NCI-H1417 (cell line): ENCODE measurements around the gene GAMT.
A peak's percentile ranks its signal among the peaks of the same experiment; 100 is the strongest.

ENCODE experiments used
- DNase-seq, 3 experiments: peaks; one replicate each; lab custom pipeline; 2025; lab: John Stamatoyannopoulos, UW

Gene GAMT

GRCh38 chr19:1384085-1384462, 17.3 kb downstream of the GAMT start:
- DNase-seq, result no peak

- peak; percentile 93 to 97 (median 97) for DNase-seq
Observed at GRCh38 chr19:1383312-1384084, 17.8 kb downstream of the GAMT start, which contains the start of gene NDUFS7. TSS of gene NDUFS7 (plus strand) at chr19:1383907. CDS start at chr19:1383927, 20 bp downstream.

GRCh38 chr19:1383017-1383311, 18.4 kb downstream of the GAMT start:
- DNase-seq, result no peak

- no peak for DNase-seq
Observed at GRCh38 chr19:1382250-1382649, 19.1 kb downstream of the GAMT start.

- no peak for DNase-seq
Observed at GRCh38 chr19:1379961-1380489, 21.3 kb downstream of the GAMT start.

- no peak for DNase-seq
Observed at GRCh38 chr19:1379126-1379905, 22.0 kb downstream of the GAMT start.

GRCh38 chr19:1377965-1378785, 23.2 kb downstream of the GAMT start:
- DNase-seq, result no peak

- no peak for DNase-seq
Observed at GRCh38 chr19:1377176-1377964, 24.0 kb downstream of the GAMT start.

- DNase-seq, result no peak
Observed at GRCh38 chr19:1376415-1376805, 24.9 kb downstream of the GAMT start.

GRCh38 chr19:1374250-1374577, 27.1 kb downstream of the GAMT start:
- no peak for DNase-seq

- DNase-seq, result no peak
Observed at GRCh38 chr19:1373534-1374249, 27.6 kb downstream of the GAMT start.

GRCh38 chr19:1373042-1373533, 28.3 kb downstream of the GAMT start:
- DNase-seq, result no peak

GRCh38 chr19:1370579-1371361, 30.6 kb downstream of the GAMT start:
- DNase-seq, result peak in 1 of 3 experiments; percentile 49

- no peak for DNase-seq
Observed at GRCh38 chr19:1369214-1369805, 32.0 kb downstream of the GAMT start.

- no peak for DNase-seq
Observed at GRCh38 chr19:1366899-1367870, 34.2 kb downstream of the GAMT start.

GRCh38 chr19:1366296-1366695, 35.0 kb downstream of the GAMT start:
- DNase-seq, result no peak

GRCh38 chr19:1365319-1366269, 35.7 kb downstream of the GAMT start:
- DNase-seq, result no peak
